ENCODE results near the gene PLEKHG3. TPM values are rescaled to one million over a fixed set of nuclear protein-coding genes. Genes with fewer than 3 reads are reported as not detected.

PLEKHG3 gene
- total RNA-seq, 1 donor from 2014 or later = 12.6 TPM

DNA sequence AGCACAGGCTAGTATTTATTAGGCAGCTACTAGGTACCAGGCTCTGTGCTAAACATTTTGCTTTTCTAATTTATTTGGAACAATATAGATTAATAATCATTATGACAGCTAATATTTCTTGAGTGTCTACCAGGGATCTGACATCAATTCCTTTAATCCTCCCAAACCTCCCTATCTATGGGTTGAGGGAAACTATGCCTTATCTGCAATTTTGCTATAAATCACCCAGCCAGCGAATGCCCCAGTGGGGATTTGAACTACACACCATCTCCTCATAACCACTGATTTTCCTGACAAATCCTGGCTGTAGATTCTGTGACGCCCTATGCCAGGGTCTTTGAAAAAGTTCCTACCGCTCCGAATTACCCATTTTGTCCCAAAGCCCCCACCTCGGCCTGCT is 21.4 kb upstream of the PLEKHG3 start:
- Mint-ChIP-seq H3K27me3 (ENCODE audit: insufficient read depth, low read depth) (peaks cover 20% of the 10 kb centered on the region), H3K27ac (peak overlapping the region; percentile 83), H3K4me3 (no peak overlapping the region), H3K4me1 (peaks cover 40% of the 10 kb centered on the region), H3K36me3 (no peaks in the 10 kb centered on the region), H3K9me3 (no peaks in the 10 kb centered on the region)
- DNase-seq (ENCODE audit: low spot score) = no peak
- Histone ChIP-seq H3F3A (ENCODE audit: low read depth) (peaks cover 4% of the 10 kb centered on the region), H3K4me2 (no peak overlapping the region), H3K9me3 (ENCODE audit: low read depth) (no peaks in the 10 kb centered on the region), H3K27me3 (no peaks in the 10 kb centered on the region), H3K4me3 (no peak overlapping the region), H2AFZ (replicated peaks) (no peak overlapping the region), H4K20me1 (ENCODE audit: low read depth) (no peaks in the 10 kb centered on the region), H3K9ac (no peak overlapping the region), H3K27ac (peak overlapping the region; percentile 37), H3K4me1 (peaks cover 23% of the 10 kb centered on the region), H3K36me3 (no peaks in the 10 kb centered on the region), H3K79me2 (ENCODE audit: low read depth) (no peaks in the 10 kb centered on the region)
- TF ChIP-seq EZH2phosphoT487 (IDR thresholded peaks at IDR 0.05) = no peak
- TF ChIP-seq, protein P1, sequence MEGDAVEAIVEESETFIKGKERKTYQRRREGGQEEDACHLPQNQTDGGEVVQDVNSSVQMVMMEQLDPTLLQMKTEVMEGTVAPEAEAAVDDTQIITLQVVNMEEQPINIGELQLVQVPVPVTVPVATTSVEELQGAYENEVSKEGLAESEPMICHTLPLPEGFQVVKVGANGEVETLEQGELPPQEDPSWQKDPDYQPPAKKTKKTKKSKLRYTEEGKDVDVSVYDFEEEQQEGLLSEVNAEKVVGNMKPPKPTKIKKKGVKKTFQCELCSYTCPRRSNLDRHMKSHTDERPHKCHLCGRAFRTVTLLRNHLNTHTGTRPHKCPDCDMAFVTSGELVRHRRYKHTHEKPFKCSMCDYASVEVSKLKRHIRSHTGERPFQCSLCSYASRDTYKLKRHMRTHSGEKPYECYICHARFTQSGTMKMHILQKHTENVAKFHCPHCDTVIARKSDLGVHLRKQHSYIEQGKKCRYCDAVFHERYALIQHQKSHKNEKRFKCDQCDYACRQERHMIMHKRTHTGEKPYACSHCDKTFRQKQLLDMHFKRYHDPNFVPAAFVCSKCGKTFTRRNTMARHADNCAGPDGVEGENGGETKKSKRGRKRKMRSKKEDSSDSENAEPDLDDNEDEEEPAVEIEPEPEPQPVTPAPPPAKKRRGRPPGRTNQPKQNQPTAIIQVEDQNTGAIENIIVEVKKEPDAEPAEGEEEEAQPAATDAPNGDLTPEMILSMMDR (IDR thresholded peaks at IDR 0.05) = no peak
- TF ChIP-seq EZH2 (IDR thresholded peaks at IDR 0.05) = no peak

DNA sequence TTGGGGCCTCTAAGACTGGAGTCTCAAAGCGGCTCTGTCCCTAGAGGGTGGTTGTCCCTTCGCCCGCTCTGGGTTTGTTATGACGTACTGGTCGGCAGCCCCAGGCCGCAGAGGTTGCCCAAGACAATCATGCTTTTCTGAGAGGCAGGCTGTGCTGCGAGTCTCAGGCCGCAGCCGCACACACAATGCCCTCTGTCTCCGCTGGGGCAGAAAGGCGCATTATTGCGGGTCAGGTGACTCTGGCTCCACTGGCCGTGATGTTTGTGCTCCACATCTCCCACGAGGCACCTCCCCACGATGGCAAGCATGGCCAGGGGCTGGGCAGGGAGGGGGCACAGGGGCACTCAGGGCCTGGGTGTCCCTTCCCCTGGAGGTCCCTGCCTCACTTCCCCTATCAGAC is 21.0 kb upstream of the PLEKHG3 start:
- Histone ChIP-seq H3K4me3 (no peak overlapping the region), H3K27me3 (no peaks in the 10 kb centered on the region), H2AFZ (replicated peaks) (no peak overlapping the region), H4K20me1 (ENCODE audit: low read depth) (no peaks in the 10 kb centered on the region), H3K27ac (peak overlapping the region; percentile 37), H3K9me3 (ENCODE audit: low read depth) (no peaks in the 10 kb centered on the region), H3K9ac (no peak overlapping the region), H3K36me3 (no peaks in the 10 kb centered on the region), H3K4me2 (no peak overlapping the region), H3K79me2 (ENCODE audit: low read depth) (no peaks in the 10 kb centered on the region), H3F3A (ENCODE audit: low read depth) (peaks cover 4% of the 10 kb centered on the region), H3K4me1 (peaks cover 23% of the 10 kb centered on the region)
- peak; percentile 34 for DNase-seq (ENCODE audit: low spot score)
- H3K36me3 Mint-ChIP-seq = no peaks in the 10 kb centered on the region
- TF ChIP-seq EZH2phosphoT487 (IDR thresholded peaks at IDR 0.05) (no peak), EZH2 (IDR thresholded peaks at IDR 0.05) (no peak)
- TF ChIP-seq, protein P1 (IDR thresholded peaks at IDR 0.05) = no peak
- H3K4me1 Mint-ChIP-seq = peaks cover 40% of the 10 kb centered on the region
- no peaks in the 10 kb centered on the region for H3K9me3 Mint-ChIP-seq
- peak overlapping the region; percentile 83 for H3K27ac Mint-ChIP-seq
- H3K4me3 Mint-ChIP-seq = no peak overlapping the region
- peaks cover 20% of the 10 kb centered on the region for H3K27me3 Mint-ChIP-seq (ENCODE audit: insufficient read depth, low read depth)

DNA sequence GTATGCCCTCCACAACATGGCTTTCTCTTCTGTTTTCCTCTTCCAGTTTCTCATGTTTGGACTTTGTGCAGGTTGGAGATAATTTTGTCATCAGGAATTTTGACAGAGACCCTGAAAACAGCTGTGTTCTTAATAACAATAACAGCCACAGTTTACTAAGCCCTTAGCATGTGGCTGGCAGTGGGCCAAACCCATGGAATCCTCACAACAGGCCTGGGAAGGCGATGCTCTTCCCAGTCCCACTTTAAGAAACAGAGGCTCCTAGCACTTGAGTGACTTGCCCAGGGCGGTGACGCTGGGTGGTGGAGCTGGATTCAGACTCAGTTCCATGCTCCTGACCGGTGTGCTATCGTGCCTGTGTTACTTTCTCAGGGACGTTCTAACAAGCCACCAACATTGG is 20.1 kb upstream of the PLEKHG3 start:
- Histone ChIP-seq H3F3A (ENCODE audit: low read depth) (peaks cover 9% of the 10 kb centered on the region), H3K27me3 (no peaks in the 10 kb centered on the region), H3K4me2 (no peak overlapping the region), H3K4me3 (no peak overlapping the region), H3K9me3 (ENCODE audit: low read depth) (no peaks in the 10 kb centered on the region), H3K36me3 (no peaks in the 10 kb centered on the region), H4K20me1 (ENCODE audit: low read depth) (no peaks in the 10 kb centered on the region), H3K27ac (no peak overlapping the region), H3K9ac (no peak overlapping the region), H2AFZ (replicated peaks) (no peak overlapping the region), H3K79me2 (ENCODE audit: low read depth) (no peaks in the 10 kb centered on the region), H3K4me1 (peaks cover 23% of the 10 kb centered on the region)
- H3K4me3 Mint-ChIP-seq = no peak overlapping the region
- no peaks in the 10 kb centered on the region for H3K9me3 Mint-ChIP-seq
- H3K4me1 Mint-ChIP-seq = peaks cover 40% of the 10 kb centered on the region
- no peaks in the 10 kb centered on the region for H3K36me3 Mint-ChIP-seq
- no peak for DNase-seq (ENCODE audit: low spot score)
- H3K27ac Mint-ChIP-seq = no peak overlapping the region
- peaks cover 19% of the 10 kb centered on the region for H3K27me3 Mint-ChIP-seq (ENCODE audit: insufficient read depth, low read depth)
- TF ChIP-seq EZH2 (IDR thresholded peaks at IDR 0.05) (no peak), EZH2phosphoT487 (IDR thresholded peaks at IDR 0.05) (no peak)
- TF ChIP-seq, protein P1 (IDR thresholded peaks at IDR 0.05) = no peak

Measured in neural progenitor cell (in vitro differentiated cells).